Fibroblast of lung (primary cell): ENCODE measurements around the gene HEXIM1. TPM values are rescaled to one million over a fixed set of nuclear protein-coding genes. Genes with fewer than 3 reads are reported as not detected.

Experiments
- DNase-seq, 2 donors: peaks; one replicate each; pipeline versions ENCODE4 v3.0.0 to v3.0.0-alpha.2; 2010; ENCODE audit warnings: low read depth in 2 of 2
- H2AFZ ChIP-seq: 2 replicates; pipeline ENCODE4 v1.5.1; 2012; ENCODE audit warnings: low read length, control low read depth, inconsistent platforms
- H3K27ac ChIP-seq: 2 replicates; pipeline ENCODE4 v1.5.1; 2011; ENCODE audit warnings: low read length, control low read depth; ENCODE audit not compliant: insufficient read depth
- H3K27me3 ChIP-seq: 2 replicates; pipeline ENCODE4 v1.5.1; 2011; ENCODE audit warnings: mild to moderate bottlenecking, low read length; ENCODE audit not compliant: control insufficient read depth, insufficient read depth
- H3K36me3 ChIP-seq: 2 replicates; pipeline ENCODE4 v1.5.1; 2011; ENCODE audit warnings: low read length; ENCODE audit not compliant: control insufficient read depth, insufficient read depth
- H3K4me1 ChIP-seq: 2 replicates; pipeline ENCODE4 v1.5.1; 2011; ENCODE audit warnings: low read length; ENCODE audit not compliant: control insufficient read depth, insufficient read depth; ENCODE audit errors: extremely low read depth
- H3K4me2 ChIP-seq: 2 replicates; pipeline ENCODE4 v1.5.1; 2011; ENCODE audit warnings: low read length, control low read depth; ENCODE audit not compliant: insufficient read depth; ENCODE audit errors: extremely low read depth
- H3K4me3 ChIP-seq, 4 experiments: fragments of 200-600 bp in 1 of 4; sonication (generic) in 1 of 4; replicated peaks in 1 of 4; 2 replicates each; pipeline ENCODE4 v1.5.1; 2011 to 2016; ENCODE audit warnings: low read length in 4 of 4, low read depth in 3 of 4, mild to moderate bottlenecking in 3 of 4, control low read depth in 2 of 4, inconsistent platforms in 1 of 4, mixed read lengths in 1 of 4; ENCODE audit not compliant: insufficient read depth in 1 of 4; ENCODE audit errors: control extremely low read depth in 1 of 4
- H3K79me2 ChIP-seq: 2 replicates; pipeline ENCODE4 v1.5.1; 2012; ENCODE audit warnings: mild to moderate bottlenecking, low read length, inconsistent platforms; ENCODE audit not compliant: control insufficient read depth, insufficient read depth
- H3K9ac ChIP-seq: 2 replicates; pipeline ENCODE4 v1.5.1; 2011; ENCODE audit warnings: mild to moderate bottlenecking, low read length, control low read depth; ENCODE audit not compliant: insufficient read depth
- H3K9me3 ChIP-seq: 2 replicates; pipeline ENCODE4 v1.5.1; 2012; ENCODE audit warnings: low read depth, low read length; ENCODE audit not compliant: control insufficient read depth, insufficient read depth
- H4K20me1 ChIP-seq: 2 replicates; pipeline ENCODE4 v1.5.1; 2011; ENCODE audit warnings: low read length; ENCODE audit not compliant: control insufficient read depth, insufficient read depth; ENCODE audit errors: extremely low read depth
- CTCF ChIP-seq, 2 donors: IDR thresholded peaks in 1 of 2; conservative IDR thresholded peaks in 1 of 2; 1 replicate in 1 of 2; 2 replicates in 1 of 2; pipeline ENCODE4 v1.5.1; 2011 to 2012; ENCODE audit warnings: low read length in 2 of 2, control low read depth in 1 of 2, inconsistent platforms in 1 of 2, low read depth in 1 of 2, mild to moderate bottlenecking in 1 of 2
- EZH2 ChIP-seq: IDR thresholded peaks from 2 replicates; pipeline ENCODE4 v1.5.1; 2012; ENCODE audit warnings: low read length, control low read depth, mild to moderate bottlenecking; ENCODE audit errors: missing control alignments
- polyA plus RNA-seq, 2 donors: library from polyadenylated mRNA; depleted of rRNA in 1 of 2; stranded (reverse) in 1 of 2; unstranded in 1 of 2; fragments of >200 nt; gene quantifications; 2 replicates each; pipeline ENCODE4 v1.2.1, GENCODE V29; 2011 to 2012; ENCODE audit warnings: missing spikeins in 1 of 2
- total RNA-seq: library from RNA; depleted of rRNA; stranded (reverse); fragments of >200 nt; gene quantifications from 2 replicates; pipeline ENCODE4 v1.2.1, GENCODE V29; 2014

The HEXIM1 gene
- total and polyA plus RNA-seq, 2 donors (not counting 1 experiment from before 2014, with no cell fraction given) = 9.9 to 11.7 TPM

DNA sequence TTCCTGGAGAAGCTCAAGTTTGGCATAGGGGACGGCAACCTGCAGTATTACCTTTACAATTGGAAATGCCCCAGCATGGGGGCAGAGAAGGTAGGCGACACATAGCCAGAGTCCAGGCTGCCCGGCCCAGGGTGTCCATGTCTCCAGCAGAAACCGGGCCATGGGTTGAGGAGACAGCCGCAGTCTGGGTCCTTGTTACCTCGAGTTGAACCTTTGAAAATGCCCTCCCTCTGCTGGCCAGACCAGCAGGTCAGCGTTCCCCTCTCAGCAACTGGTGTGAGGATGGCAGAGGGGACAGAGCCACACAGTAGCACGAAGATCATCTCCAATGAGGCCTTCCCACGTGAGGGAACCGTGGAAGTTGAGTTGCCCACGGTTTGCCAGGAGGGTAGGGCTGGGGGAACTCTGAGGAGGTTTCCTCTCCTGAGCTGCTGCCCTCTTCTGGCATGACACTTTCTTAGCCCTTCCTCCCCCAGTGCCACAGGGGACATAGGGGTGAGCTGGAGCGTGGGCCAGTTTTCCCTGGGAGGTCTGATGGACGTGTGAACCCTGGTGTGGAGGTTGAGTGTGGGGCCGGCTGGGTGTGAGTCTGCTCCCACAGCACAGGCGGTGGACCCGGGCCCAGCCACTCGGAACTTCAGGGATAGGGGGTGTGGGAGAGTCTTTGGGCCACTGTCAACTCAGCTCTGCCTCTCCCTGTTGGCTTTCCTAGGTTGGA is 43.2 kb upstream of the HEXIM1 start:
- DNase-seq = no peak
- no peak overlapping the region for H3K27ac ChIP-seq
- no peak overlapping the region for H3K4me3 ChIP-seq
- peaks cover 40% of the 10 kb centered on the region for H3K36me3 ChIP-seq
- H3K27me3 ChIP-seq = no peaks in the 10 kb centered on the region
- no peaks in the 10 kb centered on the region for H3K9me3 ChIP-seq
- H3K4me1 ChIP-seq = no peaks in the 10 kb centered on the region
- no peak overlapping the region for H3K4me2 ChIP-seq
- H4K20me1 ChIP-seq = no peaks in the 10 kb centered on the region
- H2AFZ ChIP-seq = no peak overlapping the region
- no peak overlapping the region for H3K9ac ChIP-seq
- TF ChIP-seq EZH2 (no peak), CTCF (conservative IDR thresholded peaks at IDR 0.05 in 1 of 2, IDR thresholded peaks at IDR 0.05 in 1 of 2; ENCODE audit: low read depth in 1 of 2, low read length in 2 of 2) (peak in 1 of 2 donors; percentile 8)
- no peaks in the 10 kb centered on the region for H3K79me2 ChIP-seq

DNA sequence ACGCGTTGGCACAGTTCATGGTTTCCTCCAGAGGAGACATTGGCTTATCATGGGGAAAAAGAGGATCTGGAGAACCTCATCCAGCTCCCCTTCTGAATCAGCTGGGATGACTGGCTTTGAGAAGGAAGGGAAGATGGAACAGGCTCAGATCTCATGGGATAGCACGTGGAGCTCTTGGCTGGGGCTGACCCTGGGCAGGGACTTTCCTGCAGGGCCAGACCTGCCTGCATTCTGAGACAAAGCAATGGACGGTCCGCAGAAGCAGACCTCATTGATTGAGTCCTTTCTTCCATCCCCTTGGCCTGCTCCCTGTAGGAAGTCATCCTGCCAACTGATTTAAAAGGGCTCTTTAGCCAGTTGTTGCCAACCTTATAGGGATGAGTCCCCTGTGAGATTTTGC is 42.2 kb upstream of the HEXIM1 start:
- Histone ChIP-seq H3K4me1 (no peaks in the 10 kb centered on the region), H3K79me2 (no peaks in the 10 kb centered on the region), H3K4me3 (no peak overlapping the region), H3K27ac (no peak overlapping the region), H4K20me1 (no peaks in the 10 kb centered on the region), H3K4me2 (no peak overlapping the region), H3K27me3 (no peaks in the 10 kb centered on the region), H3K36me3 (peaks cover 42% of the 10 kb centered on the region), H3K9ac (no peak overlapping the region), H2AFZ (no peak overlapping the region), H3K9me3 (no peaks in the 10 kb centered on the region)
- TF ChIP-seq CTCF (conservative IDR thresholded peaks at IDR 0.05 in 1 of 2, IDR thresholded peaks at IDR 0.05 in 1 of 2; ENCODE audit: low read depth in 1 of 2, low read length in 2 of 2) = no peak
- TF ChIP-seq EZH2 = no peak
- no peak for DNase-seq

- Histone ChIP-seq H3K9ac (no peak overlapping the region), H3K4me3 (no peak overlapping the region), H4K20me1 (no peaks in the 10 kb centered on the region), H3K79me2 (no peaks in the 10 kb centered on the region), H3K9me3 (no peaks in the 10 kb centered on the region), H3K4me1 (no peaks in the 10 kb centered on the region), H3K36me3 (peaks cover 41% of the 10 kb centered on the region), H2AFZ (no peak overlapping the region), H3K4me2 (no peak overlapping the region), H3K27me3 (no peaks in the 10 kb centered on the region), H3K27ac (no peak overlapping the region)
- TF ChIP-seq EZH2 = no peak
- no peak for TF ChIP-seq CTCF (conservative IDR thresholded peaks at IDR 0.05 in 1 of 2, IDR thresholded peaks at IDR 0.05 in 1 of 2; ENCODE audit: low read depth in 1 of 2, low read length in 2 of 2)
- DNase-seq = no peak
Measured at GRCh38 chr17:45106582-45106981, 41.7 kb upstream of the HEXIM1 start.
